IMR-90 (cell line): ENCODE results near the gene USP17L25. TPM values are rescaled to one million over a fixed set of nuclear protein-coding genes. Genes with fewer than 3 reads are reported as not detected.
"Not testable (repeated sequence)": the region's sequence is repeated elsewhere in the genome, so short reads cannot be mapped to it uniquely, and the experiment has no call there.

Experiments
- ATAC-seq: fragments of 200-7000 bp; cut with Tn5 transposase; 2 replicates; pipeline ENCODE4 v1.9.1; 2020; ENCODE audit warnings: low read depth, mild to moderate bottlenecking, moderate library complexity
- BruUV-seq: library from RNA; stranded (reverse); fragments of 400-500 nt; replicated peaks from 2 replicates; lab custom pipeline; 2021; lab: Mats Ljungman, UMichigan
- CTCF ChIA-PET: fragments of 300-600 bp; formaldehyde crosslinking; extraction: SDS; loops from one replicate; lab custom pipeline; 2021; ENCODE audit warnings: antibody characterized with exemption; lab: Yijun Ruan, JAX
- POLR2A ChIA-PET: fragments of 300-600 bp; sonication (Branson Sonifier 250); formaldehyde crosslinking; loops from one replicate; lab custom pipeline; 2022; ENCODE audit warnings: antibody characterized with exemption; ENCODE audit not compliant: unreplicated experiment; lab: Charles Lee
- DNase-seq: peaks from one replicate; pipeline ENCODE4 v3.0.0; 2013
- H2AFZ ChIP-seq: replicated peaks from 2 replicates; pipeline ENCODE3; 2013; ENCODE audit warnings: low read length, mild to moderate bottlenecking; ENCODE audit not compliant: poor library complexity
- H2AK5ac ChIP-seq: 2 replicates; pipeline ENCODE4 v1.6.1; 2013; ENCODE audit warnings: low read depth, low read length, inconsistent platforms
- H2AK9ac ChIP-seq: replicated peaks from 2 replicates; pipeline ENCODE3; 2013; ENCODE audit warnings: mild to moderate bottlenecking, low read depth, low read length, moderate library complexity; ENCODE audit not compliant: poor library complexity
- H2BK120ac ChIP-seq: 2 replicates; pipeline ENCODE4 v1.6.1; 2013; ENCODE audit warnings: low read depth, low read length, inconsistent platforms
- H2BK15ac ChIP-seq: 3 replicates; pipeline ENCODE4 v1.6.1; 2013; ENCODE audit warnings: low read depth, low read length, inconsistent platforms
- H2BK20ac ChIP-seq: 2 replicates; pipeline ENCODE4 v1.6.1; 2013; ENCODE audit warnings: low read depth, mild to moderate bottlenecking, inconsistent platforms, low read length, moderate library complexity
- H2BK5ac ChIP-seq: 2 replicates; pipeline ENCODE4 v1.6.1; 2013; ENCODE audit warnings: mild to moderate bottlenecking, low read depth, low read length, inconsistent platforms; ENCODE audit not compliant: poor library complexity, severe bottlenecking
- H3K14ac ChIP-seq: replicated peaks from 2 replicates; pipeline ENCODE4 v1.6.1; 2013; ENCODE audit warnings: low read depth, low read length, inconsistent platforms
- H3K18ac ChIP-seq: 2 replicates; pipeline ENCODE4 v1.6.1; 2013; ENCODE audit warnings: low read depth, low read length, control low read depth
- H3K23ac ChIP-seq: 2 replicates; pipeline ENCODE4 v1.6.1; 2013; ENCODE audit warnings: low read depth, low read length, inconsistent platforms
- H3K27ac ChIP-seq: 2 replicates; pipeline ENCODE4 v1.5.1; 2013; ENCODE audit warnings: mild to moderate bottlenecking, control low read depth, low read length; ENCODE audit not compliant: insufficient read depth
- H3K27me3 ChIP-seq: 2 replicates; pipeline ENCODE4 v1.6.1; 2013; ENCODE audit warnings: low read length; ENCODE audit not compliant: control insufficient read depth, insufficient read depth
- H3K36me3 ChIP-seq: 2 replicates; pipeline ENCODE4 v1.6.1; 2013; ENCODE audit warnings: low read length, mixed read lengths; ENCODE audit not compliant: control insufficient read depth, insufficient read depth
- H3K4ac ChIP-seq: 2 replicates; pipeline ENCODE4 v1.6.1; 2013; ENCODE audit warnings: low read depth, low read length, inconsistent platforms
- H3K4me1 ChIP-seq: 2 replicates; pipeline ENCODE4 v1.6.1; 2013; ENCODE audit warnings: low read length, mixed read lengths; ENCODE audit not compliant: control insufficient read depth, insufficient read depth
- H3K4me2 ChIP-seq: 2 replicates; pipeline ENCODE4 v1.6.1; 2013; ENCODE audit warnings: low read depth, mild to moderate bottlenecking, control low read depth, low read length, moderate library complexity
- H3K4me3 ChIP-seq: 2 replicates; pipeline ENCODE4 v1.5.1; 2013; ENCODE audit warnings: low read depth, mild to moderate bottlenecking, control low read depth, low read length, moderate library complexity; ENCODE audit not compliant: insufficient read depth
- H3K56ac ChIP-seq: 2 replicates; pipeline ENCODE4 v1.6.1; 2013; ENCODE audit warnings: low read length, inconsistent platforms; ENCODE audit not compliant: insufficient read depth; ENCODE audit errors: extremely low read depth
- H3K79me1 ChIP-seq, 2 experiments: 2 replicates each; pipeline ENCODE4 v1.6.1; 2013; ENCODE audit warnings: low read length in 2 of 2, inconsistent platforms in 1 of 2, low read depth in 1 of 2
- H3K9ac ChIP-seq: 2 replicates; pipeline ENCODE4 v1.6.1; 2013; ENCODE audit warnings: low read depth, low read length, control low read depth
- H3K9me1 ChIP-seq: 2 replicates; pipeline ENCODE4 v1.6.1; 2013; ENCODE audit warnings: low read length, inconsistent platforms; ENCODE audit not compliant: insufficient read depth
- H3K9me3 ChIP-seq: 2 replicates; pipeline ENCODE4 v1.6.1; 2013; ENCODE audit warnings: low read length; ENCODE audit not compliant: control insufficient read depth, insufficient read depth
- H4K20me1 ChIP-seq: 2 replicates; pipeline ENCODE4 v1.6.1; 2013; ENCODE audit warnings: low read length, inconsistent platforms; ENCODE audit not compliant: insufficient read depth
- H4K5ac ChIP-seq: 2 replicates; pipeline ENCODE4 v1.6.1; 2013; ENCODE audit warnings: mild to moderate bottlenecking, low read depth, low read length, control low read depth
- H4K8ac ChIP-seq, 2 experiments: 2 replicates each; pipeline ENCODE4 v1.6.1; 2013; ENCODE audit warnings: low read depth in 2 of 2, low read length in 2 of 2, control low read depth in 1 of 2, inconsistent platforms in 1 of 2
- H4K91ac ChIP-seq: 2 replicates; pipeline ENCODE4 v1.6.1; 2013; ENCODE audit warnings: low read depth, low read length, inconsistent platforms; ENCODE audit not compliant: insufficient read depth
- WGBS, 2 experiments: methylation state at CpG; one replicate each; pipeline versions ENCODE4 v1.1.5 to v1.1.7; 2013; ENCODE audit warnings: missing lambda C conversion rate in 2 of 2; ENCODE audit not compliant: insufficient read length in 1 of 2; ENCODE audit errors: extremely low coverage in 2 of 2; 5-methylcytosine and 5-hydroxymethylcytosine counted together
- dilution Hi-C: fragments of 300-500 bp; cut with HindIII; formaldehyde crosslinking; loops from one replicate; pipeline ENCODE4 v1.14.3; 2018; ENCODE audit warnings: low sequenced_read_pairs; ENCODE audit not compliant: unreplicated experiment
- in situ Hi-C: fragments of 300-500 bp; cut with MboI; formaldehyde crosslinking; loops from 3 replicates; pipeline ENCODE4 v1.14.3; 2019; ENCODE audit warnings: low sequenced_read_pairs, inconsistent platforms, mixed read lengths
- intact Hi-C: fragments of 100-400 bp; cut with micrococcal nuclease; formaldehyde crosslinking; loops from 2 replicates; pipeline ENCODE4 v1.10.0; 2022
- polyA plus RNA-seq, 3 experiments: library from polyadenylated mRNA; depleted of rRNA; stranded (reverse); fragments of >200 nt; gene quantifications; 2 replicates each; pipeline ENCODE4 v1.2.3, GENCODE V29; 2012; ENCODE audit warnings: low replicate concordance in 1 of 3
- total RNA-seq: library from RNA; depleted of rRNA; stranded (reverse); fragments of >200 nt; gene quantifications from 2 replicates; pipeline ENCODE4 v1.2.3, GENCODE V29; 2012

USP17L25 gene
- total and polyA plus RNA-seq, 2 of the 4 experiments (the other 2 are of a cell fraction): not detected

- H2AK5ac ChIP-seq, H2BK20ac ChIP-seq, H3K9ac ChIP-seq, H4K20me1 ChIP-seq, H4K91ac ChIP-seq, H3K4me2 ChIP-seq, H2AK9ac ChIP-seq, H3K36me3 ChIP-seq, ATAC-seq, H2BK120ac ChIP-seq, H4K5ac ChIP-seq, H3K4me3 ChIP-seq, H2BK15ac ChIP-seq, H3K4ac ChIP-seq, H2BK5ac ChIP-seq, H3K27me3 ChIP-seq, H3K23ac ChIP-seq, POLR2A ChIA-PET, H3K9me1 ChIP-seq, H3K14ac ChIP-seq, BruUV-seq, CTCF ChIA-PET, dilution Hi-C loops, H3K4me1 ChIP-seq, intact Hi-C loops, H3K9me3 ChIP-seq, DNase-seq, in situ Hi-C loops, H3K56ac ChIP-seq, H3K18ac ChIP-seq, H3K79me1 ChIP-seq, H2AFZ ChIP-seq, H3K27ac ChIP-seq, H4K8ac ChIP-seq: not testable (repeated sequence)
- no CpG with 5 or more reads among the region's 15 CpGs for WGBS, 2 experiments
These were observed 4.8 kb upstream of the USP17L25 start, which contains the start of gene USP17L24 for GRCh38 chr4:9324865-9325264. TSS of gene USP17L24 (plus strand) at chr4:9325165. CDS start at chr4:9325165, 0 bp downstream.

- H2AFZ ChIP-seq, H3K9me3 ChIP-seq, H2BK5ac ChIP-seq, CTCF ChIA-PET, H4K20me1 ChIP-seq, H3K4me1 ChIP-seq, dilution Hi-C loops, H2AK5ac ChIP-seq, POLR2A ChIA-PET, H3K4ac ChIP-seq, H4K8ac ChIP-seq, H4K5ac ChIP-seq, H3K23ac ChIP-seq, H3K4me3 ChIP-seq, H3K27me3 ChIP-seq, H3K9me1 ChIP-seq, intact Hi-C loops, H3K18ac ChIP-seq, H3K79me1 ChIP-seq, H3K9ac ChIP-seq, BruUV-seq, H3K4me2 ChIP-seq, H2AK9ac ChIP-seq, DNase-seq, H2BK20ac ChIP-seq, H3K56ac ChIP-seq, H2BK15ac ChIP-seq, H3K36me3 ChIP-seq, H3K27ac ChIP-seq, in situ Hi-C loops, H3K14ac ChIP-seq, H2BK120ac ChIP-seq, H4K91ac ChIP-seq, ATAC-seq: not testable (repeated sequence)
- WGBS, 2 experiments: no CpG with 5 or more reads among the region's 15 CpGs
These were observed 4.6 kb downstream of the USP17L25 start, which contains the start of gene USP17L26 for GRCh38 chr4:9334358-9334757. TSS of gene USP17L26 (plus strand) at chr4:9334658. CDS start at chr4:9334658, 0 bp downstream.
